Breast epithelium (tissue), 4 donors: ENCODE measurements around the gene GATA6. TPM values are rescaled to one million over a fixed set of nuclear protein-coding genes. Genes with fewer than 3 reads are reported as not detected.

ENCODE experiments used
- DNase-seq, 2 donors: peaks; one replicate each; pipeline ENCODE4 v3.0.0-alpha.2; 2019; ENCODE audit warnings: low spot score in 2 of 2
- H3K27ac ChIP-seq, 2 donors: fragments of 200-600 bp; sonication (generic) in 1 of 2; one replicate each; pipeline ENCODE4 v1.5.1; 2016 to 2019; ENCODE audit warnings: mild to moderate bottlenecking in 1 of 2
- H3K27me3 ChIP-seq, 2 donors: fragments of 200-600 bp; sonication (generic) in 1 of 2; one replicate each; pipeline versions ENCODE4 v1.5.1 to v1.6.0; 2017 to 2019; ENCODE audit warnings: control low read depth in 1 of 2, mild to moderate bottlenecking in 1 of 2
- H3K36me3 ChIP-seq: fragments of 200-600 bp; one replicate; pipeline ENCODE4 v1.5.1; 2019
- H3K4me1 ChIP-seq, 2 donors: fragments of 200-600 bp; sonication (generic); one replicate each; pipeline ENCODE4 v1.5.1; 2016 to 2019; ENCODE audit warnings: control low read depth in 1 of 2
- H3K4me3 ChIP-seq, 3 donors: fragments of 200-600 bp; sonication (generic); 1 replicate in 2 of 3; 2 replicates in 1 of 3; pipeline ENCODE4 v1.5.1; 2016 to 2019; ENCODE audit warnings: mild to moderate bottlenecking in 3 of 3, moderate library complexity in 2 of 3
- H3K9me3 ChIP-seq, 2 donors: fragments of 200-600 bp; sonication (generic) in 1 of 2; one replicate each; pipeline ENCODE4 v1.5.1; 2016 to 2019; ENCODE audit warnings: control low read depth in 1 of 2
- CTCF ChIP-seq, 3 donors: fragments of 450-650 bp; IDR thresholded peaks; one replicate each; pipeline ENCODE4 v1.5.1; 2016 to 2017; ENCODE audit warnings: antibody characterized with exemption in 3 of 3, mild to moderate bottlenecking in 3 of 3, moderate library complexity in 3 of 3
- POLR2A ChIP-seq: fragments of 450-650 bp; IDR thresholded peaks from one replicate; pipeline ENCODE4 v1.6.1; 2016; ENCODE audit warnings: antibody characterized with exemption, mild to moderate bottlenecking, moderate library complexity
- POLR2AphosphoS5 ChIP-seq, 3 donors: sonication (generic); formaldehyde crosslinking; IDR thresholded peaks; one replicate each; pipeline ENCODE4 v1.6.1; 2017; ENCODE audit warnings: antibody characterized with exemption in 3 of 3
- intact Hi-C: fragments of 100-400 bp; cut with DNase I; formaldehyde crosslinking; loops from one replicate; pipeline ENCODE4 v1.15.1; 2023; ENCODE audit warnings: low total_unique reads
- total RNA-seq, 3 donors: library from RNA; depleted of rRNA; stranded (reverse); fragments of >200 nt; gene quantifications; one replicate each; pipeline ENCODE4 v1.1.0, GENCODE V29; 2016

The GATA6 gene
- total RNA-seq, 3 donors from 2014 or later = 3.0 to 11.1 (median 11.0) TPM

DNA sequence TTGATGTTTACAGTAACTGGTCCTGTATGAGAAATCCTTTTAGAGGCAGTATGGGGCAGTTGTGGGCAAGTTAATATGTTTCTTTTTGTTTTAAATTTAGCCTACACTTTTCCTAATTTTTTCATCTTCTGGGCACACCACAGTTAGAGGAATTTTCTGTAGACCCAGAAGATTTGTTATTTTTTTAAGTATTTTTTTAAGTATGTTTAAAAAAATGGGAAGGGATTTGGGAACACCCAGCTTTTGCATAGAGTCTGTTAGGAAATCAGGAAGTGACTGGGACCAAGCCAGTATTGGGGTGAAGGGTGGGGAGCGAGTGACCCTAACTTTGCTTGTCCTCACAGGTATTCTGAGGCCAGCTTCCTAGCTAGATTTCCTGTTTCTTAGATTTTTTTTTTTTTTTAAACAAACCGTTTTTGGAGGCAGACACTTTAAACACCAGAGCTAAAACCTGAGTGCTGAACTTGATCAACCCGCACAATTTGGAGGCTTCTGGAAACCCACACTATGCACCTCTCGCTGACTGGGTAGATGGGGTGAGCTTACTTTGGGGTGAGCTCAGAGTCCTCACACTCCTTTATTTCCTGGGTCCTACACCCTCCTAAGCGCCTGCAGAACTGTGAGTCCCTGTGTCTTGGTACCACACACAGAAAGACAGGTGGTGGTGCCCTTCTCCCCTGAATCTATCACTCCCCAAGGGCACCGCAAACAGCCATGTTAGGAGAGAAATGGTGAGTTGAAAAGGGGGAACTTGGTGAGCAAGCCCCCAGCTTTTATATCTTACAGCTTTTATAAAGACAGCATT, 5.2 kb downstream of the GATA6 start:
- H3K4me3 ChIP-seq = peak overlapping the region; percentile 34 to 79 (median 66)
- H3K9me3 ChIP-seq = no peaks in the 10 kb centered on the region
- peaks cover 0 to 6% of the 10 kb centered on the region in 2 donors for H3K4me1 ChIP-seq
- peaks cover 0 to 11% of the 10 kb centered on the region in 2 donors for H3K27me3 ChIP-seq
- no peaks in the 10 kb centered on the region for H3K36me3 ChIP-seq
- TF ChIP-seq CTCF (IDR thresholded peaks at IDR 0.05) = no peak
- no peak for TF ChIP-seq POLR2A
- TF ChIP-seq POLR2AphosphoS5 (IDR thresholded peaks at IDR 0.05) = no peak
- no peak for DNase-seq
- no peak overlapping the region for H3K27ac ChIP-seq
- intact Hi-C loops = loop anchor here (5.0 to 10.0 kb wide), 3 partner anchors 170 to 492 kb away; no protein-coding TSS in a partner anchor

- intact Hi-C loops = loop anchor here (10.0 kb wide), 2 partner anchors 169 to 379 kb away; no protein-coding TSS in a partner anchor
- no peak for TF ChIP-seq POLR2A
- TF ChIP-seq CTCF (IDR thresholded peaks at IDR 0.05) = no peak
- no peak for TF ChIP-seq POLR2AphosphoS5 (IDR thresholded peaks at IDR 0.05)
- Histone ChIP-seq H3K9me3 (no peaks in the 10 kb centered on the region), H3K27ac (no peak overlapping the region), H3K4me1 (peaks cover 0 to 6% of the 10 kb centered on the region in 2 donors), H3K36me3 (no peaks in the 10 kb centered on the region), H3K4me3 (peak overlapping the region in 1 of 3 donors; percentile 34), H3K27me3 (peaks cover 0 to 11% of the 10 kb centered on the region in 2 donors)
- no peak for DNase-seq
Measured at GRCh38 chr18:22175346-22175745, 6.0 kb downstream of the GATA6 start.

DNA sequence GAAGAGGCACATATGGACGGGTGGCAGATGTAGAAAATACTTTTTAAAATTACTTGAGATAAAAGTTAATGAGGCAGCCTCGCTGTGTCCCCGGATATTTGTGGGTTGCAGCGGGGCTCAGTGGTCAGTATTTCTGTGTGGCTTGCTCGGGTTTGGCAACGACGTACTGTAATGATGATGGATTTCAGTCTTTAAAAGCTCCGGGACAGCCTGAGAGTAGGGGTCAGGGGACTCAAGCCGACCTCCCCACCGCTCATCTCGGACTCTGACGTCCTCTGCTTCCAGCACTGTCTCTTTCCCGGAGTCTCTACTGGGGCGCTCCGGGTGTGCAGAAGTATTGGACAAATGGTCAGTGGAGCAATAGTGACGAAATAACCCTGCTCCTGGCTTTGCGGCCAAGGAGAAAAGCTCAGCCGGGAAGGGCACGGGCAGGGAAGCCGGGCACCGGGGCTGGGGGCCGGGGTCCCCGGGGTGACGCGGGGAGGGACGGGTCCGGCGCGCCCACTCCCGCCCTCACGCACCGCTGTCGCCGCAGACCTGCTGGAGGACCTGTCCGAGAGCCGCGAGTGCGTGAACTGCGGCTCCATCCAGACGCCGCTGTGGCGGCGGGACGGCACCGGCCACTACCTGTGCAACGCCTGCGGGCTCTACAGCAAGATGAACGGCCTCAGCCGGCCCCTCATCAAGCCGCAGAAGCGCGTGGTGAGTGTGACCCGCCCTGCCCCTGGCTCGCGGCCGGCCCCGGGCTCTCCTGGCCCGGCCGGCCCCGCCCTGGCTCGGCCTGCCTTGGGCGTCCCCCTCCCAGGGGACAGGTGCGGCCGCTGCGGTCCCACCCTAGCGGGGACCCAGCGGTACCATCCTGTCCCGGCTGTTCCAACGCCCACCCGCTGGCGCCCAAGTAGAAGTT, 7.3 kb downstream of the GATA6 start:
- intact Hi-C loops = loop anchor here (10.0 kb wide), 2 partner anchors 168 to 378 kb away; no protein-coding TSS in a partner anchor
- Histone ChIP-seq H3K4me1 (no peaks in the 10 kb centered on the region), H3K4me3 (peak overlapping the region; percentile 3 to 6 (median 5)), H3K27me3 (peaks cover 0 to 11% of the 10 kb centered on the region in 2 donors), H3K9me3 (no peaks in the 10 kb centered on the region), H3K36me3 (no peaks in the 10 kb centered on the region), H3K27ac (peak overlapping the region in 1 of 2 donors; percentile 13)
- DNase-seq = no peak
- TF ChIP-seq POLR2AphosphoS5 (IDR thresholded peaks at IDR 0.05) (no peak), POLR2A (no peak), CTCF (IDR thresholded peaks at IDR 0.05) (no peak)

GRCh38 chr18:22177327-22177871, 8.0 kb downstream of the GATA6 start:
- TF ChIP-seq POLR2AphosphoS5 (IDR thresholded peaks at IDR 0.05) = no peak
- TF ChIP-seq CTCF (IDR thresholded peaks at IDR 0.05) = no peak
- no peak for TF ChIP-seq POLR2A
- H3K27me3 ChIP-seq = peaks cover 0 to 11% of the 10 kb centered on the region in 2 donors
- no peaks in the 10 kb centered on the region for H3K4me1 ChIP-seq
- H3K36me3 ChIP-seq = no peaks in the 10 kb centered on the region
- intact Hi-C loops = loop anchor here (10.0 kb wide), 2 partner anchors 167 to 377 kb away; no protein-coding TSS in a partner anchor
- peak overlapping the region in 1 of 3 donors; percentile 5 for H3K4me3 ChIP-seq
- H3K9me3 ChIP-seq = no peaks in the 10 kb centered on the region
- DNase-seq = no peak
- H3K27ac ChIP-seq = no peak overlapping the region
